GM18858 (cell line): ENCODE measurements around the gene KLF3.

Experiments
- ATAC-seq: cut with Tn5 transposase; IDR thresholded peaks from one replicate; pipeline ENCODE4 v1.9.1; 2021; ENCODE audit not compliant: unreplicated experiment

The KLF3 gene

GRCh38 chr4:38673130-38673978 lies 9.4 kb downstream of the KLF3 start:
- ATAC-seq, result no peak

- no peak for ATAC-seq
Measured at GRCh38 chr4:38674258-38675144, 10.5 kb downstream of the KLF3 start.

GRCh38 chr4:38675146-38676121 lies 11.4 kb downstream of the KLF3 start:
- ATAC-seq, result no peak

GRCh38 chr4:38676986-38677385 lies 13.0 kb downstream of the KLF3 start:
- ATAC-seq, result no peak

- no peak for ATAC-seq
Measured at GRCh38 chr4:38677441-38677840, 13.4 kb downstream of the KLF3 start.

- no peak for ATAC-seq
Measured at GRCh38 chr4:38678078-38678477, 14.1 kb downstream of the KLF3 start.

GRCh38 chr4:38679921-38680320 lies 15.9 kb downstream of the KLF3 start:
- no peak for ATAC-seq

GRCh38 chr4:38681281-38681991 lies 17.4 kb downstream of the KLF3 start:
- ATAC-seq, result no peak

- ATAC-seq, result no peak
Measured at GRCh38 chr4:38682336-38682735, 18.3 kb downstream of the KLF3 start.

GRCh38 chr4:38683276-38683675 lies 19.3 kb downstream of the KLF3 start:
- no peak for ATAC-seq

- peak; percentile 53 for ATAC-seq
Measured at GRCh38 chr4:38684271-38684670, 20.3 kb downstream of the KLF3 start.

- ATAC-seq, result no peak
Measured at GRCh38 chr4:38684951-38685844, 21.2 kb downstream of the KLF3 start.

GRCh38 chr4:38686682-38687081 lies 22.7 kb downstream of the KLF3 start:
- no peak for ATAC-seq

- no peak for ATAC-seq
Measured at GRCh38 chr4:38687571-38688011, 23.6 kb downstream of the KLF3 start.

GRCh38 chr4:38688676-38689355 lies 24.8 kb downstream of the KLF3 start:
- no peak for ATAC-seq

GRCh38 chr4:38691251-38692008 lies 27.4 kb downstream of the KLF3 start:
- ATAC-seq, result no peak

- no peak for ATAC-seq
Measured at GRCh38 chr4:38692421-38692820, 28.4 kb downstream of the KLF3 start.

GRCh38 chr4:38693569-38693968 lies 29.6 kb downstream of the KLF3 start:
- no peak for ATAC-seq
